Panc1 (cell line): ENCODE measurements around the gene CT45A8. TPM values are rescaled to one million over a fixed set of nuclear protein-coding genes. Genes with fewer than 3 reads are reported as not detected.

ENCODE experiments used
- total RNA-seq: library from RNA; stranded (reverse); gene quantifications from one replicate; pipeline ENCODE4 v1.2.1, GENCODE V29; 2021; ENCODE audit not compliant: unreplicated experiment

Gene CT45A8
- total RNA-seq, 1 experiment from 2014 or later: not detected

Other genes starting within 250 kb of the CT45A8 start
- gene CT45A1, start 140.9 kb downstream of the CT45A8 start, total RNA-seq: not detected
- not detected for gene CT45A3, start 86.3 kb downstream of the CT45A8 start, total RNA-seq
- not detected for gene CT45A5, start 69.0 kb downstream of the CT45A8 start, total RNA-seq
- gene CT45A6, start 51.8 kb downstream of the CT45A8 start, total RNA-seq: not detected
- gene CT45A2, start 34.5 kb downstream of the CT45A8 start, total RNA-seq: not detected
- not detected for gene CT45A7, start 17.3 kb downstream of the CT45A8 start, total RNA-seq
- gene CT45A9, start 17.3 kb upstream of the CT45A8 start, total RNA-seq: not detected
- not detected for gene CT45A10, start 38.9 kb upstream of the CT45A8 start, total RNA-seq
- not detected for gene SAGE1, start 39.2 kb upstream of the CT45A8 start, total RNA-seq
- gene MMGT1, start 119.5 kb upstream of the CT45A8 start, total RNA-seq: 31.4 TPM
- gene SLC9A6, start 130.9 kb upstream of the CT45A8 start, total RNA-seq: 22.0 TPM